HCT116 (cell line): ENCODE measurements around the gene COLEC11. TPM values are rescaled to one million over a fixed set of nuclear protein-coding genes. Genes with fewer than 3 reads are reported as not detected.

Source experiments
- ATAC-seq: fragments of 200-7000 bp; cut with Tn5 transposase; 2 replicates; pipeline ENCODE4 v1.9.1; 2020; ENCODE audit warnings: mild to moderate bottlenecking, moderate library complexity
- BruUV-seq: library from RNA; stranded (reverse); fragments of 400-500 nt; replicated peaks from 2 replicates; lab custom pipeline; 2021; lab: Mats Ljungman, UMichigan
- CTCF ChIA-PET: fragments of 300-600 bp; sonication (Branson Sonifier 250); formaldehyde crosslinking; loops from one replicate; lab custom pipeline; 2021; ENCODE audit warnings: antibody characterized with exemption; lab: Charles Lee
- POLR2A ChIA-PET: fragments of 300-600, 350-600 bp; sonication (Branson Sonifier 250); formaldehyde crosslinking; loops from one replicate; lab custom pipeline; 2021; ENCODE audit warnings: antibody characterized with exemption; lab: Charles Lee
- RAD21 ChIA-PET, 2 experiments: fragments of 300-600 bp; sonication (Branson Sonifier 250); formaldehyde crosslinking; loops; one replicate each; lab custom pipeline; 2023; ENCODE audit warnings: low total read pairs in 2 of 2; ENCODE audit not compliant: uncharacterized antibody in 2 of 2, unreplicated experiment in 2 of 2, low non-redundant PET in 1 of 2; lab: Charles Lee
- DNase-seq: peaks from one replicate; pipeline ENCODE4 v3.0.0-alpha.2; 2010; ENCODE audit warnings: low read depth, low spot score
- H2AFZ ChIP-seq: fragments of 200-600 bp; shearing (Covaris generic), sonication (generic); 2 replicates; pipeline ENCODE4 v1.6.1; 2017; ENCODE audit warnings: low read depth, mixed run types, mixed read lengths, antibody characterized with exemption, low read length; ENCODE audit not compliant: poor library complexity, severe bottlenecking
- H3K27ac ChIP-seq: 2 replicates; pipeline ENCODE4 v1.5.1; 2012; ENCODE audit warnings: low read depth, low read length
- H3K27me3 ChIP-seq: fragments of 200-600 bp; sonication (generic); 2 replicates; pipeline ENCODE4 v1.6.1; 2016; ENCODE audit warnings: mixed run types, low read length, mixed read lengths; ENCODE audit not compliant: insufficient read depth
- H3K36me3 ChIP-seq, 2 experiments: fragments of 200-500 bp in 1 of 2; fragments of 200-600 bp in 1 of 2; sonication (Bioruptor generic) in 1 of 2; sonication (generic) in 1 of 2; 2 replicates each; pipeline versions ENCODE4 v1.5.1 to v1.6.1; 2014 to 2016; ENCODE audit warnings: low read length in 2 of 2, inconsistent platforms in 1 of 2, mixed read lengths in 1 of 2, mixed run types in 1 of 2; ENCODE audit not compliant: insufficient read depth in 2 of 2, control insufficient read depth in 1 of 2
- H3K4me1 ChIP-seq, 2 experiments: fragments of 200-600 bp in 1 of 2; sonication (generic) in 1 of 2; 2 replicates each; pipeline versions ENCODE4 v1.5.1 to v1.6.1; 2012 to 2017; ENCODE audit warnings: low read length in 2 of 2, inconsistent platforms in 1 of 2, mild to moderate bottlenecking in 1 of 2, mixed read lengths in 1 of 2, mixed run types in 1 of 2, moderate library complexity in 1 of 2; ENCODE audit not compliant: insufficient read depth in 2 of 2, control insufficient read depth in 1 of 2
- H3K4me2 ChIP-seq: fragments of 200-600 bp; sonication (generic); 2 replicates; pipeline ENCODE4 v1.6.1; 2017; ENCODE audit warnings: mixed run types, low read length, mixed read lengths
- H3K4me3 ChIP-seq, 2 experiments: fragments of 200-600 bp in 1 of 2; sonication (generic) in 1 of 2; replicated peaks in 1 of 2; 2 replicates each; pipeline ENCODE4 v1.5.1; 2011 to 2016; ENCODE audit warnings: low read length in 2 of 2, control low read depth in 1 of 2, low read depth in 1 of 2, mild to moderate bottlenecking in 1 of 2, mixed read lengths in 1 of 2, mixed run types in 1 of 2
- H3K79me2 ChIP-seq: fragments of 200-600 bp; sonication (generic); 2 replicates; pipeline ENCODE4 v1.6.1; 2017; ENCODE audit warnings: mild to moderate bottlenecking, mixed run types, low read length, moderate library complexity, mixed read lengths; ENCODE audit not compliant: insufficient read depth
- H3K9ac ChIP-seq: fragments of 200-600 bp; sonication (generic); 2 replicates; pipeline ENCODE4 v1.6.1; 2016; ENCODE audit warnings: low read length, mixed read lengths
- H3K9me2 ChIP-seq: fragments of 200-600 bp; sonication (generic), shearing (Covaris generic); 2 replicates; pipeline ENCODE4 v1.6.1; 2017; ENCODE audit warnings: mixed run types, mild to moderate bottlenecking, moderate library complexity; ENCODE audit not compliant: insufficient read depth
- H3K9me3 ChIP-seq, 2 experiments: fragments of 200-500 bp in 1 of 2; fragments of 200-600 bp in 1 of 2; sonication (Bioruptor generic) in 1 of 2; sonication (generic) in 1 of 2; 2 replicates each; pipeline ENCODE4 v1.6.1; 2014 to 2017; ENCODE audit warnings: low read length in 2 of 2, mixed read lengths in 2 of 2, inconsistent platforms in 1 of 2, low read depth in 1 of 2, mild to moderate bottlenecking in 1 of 2, mixed run types in 1 of 2, moderate library complexity in 1 of 2; ENCODE audit not compliant: control insufficient read depth in 1 of 2, insufficient read depth in 1 of 2
- H4K20me1 ChIP-seq: fragments of 200-600 bp; sonication (generic), shearing (Covaris generic); 2 replicates; pipeline ENCODE4 v1.6.1; 2017; ENCODE audit warnings: mixed run types, mild to moderate bottlenecking, moderate library complexity; ENCODE audit not compliant: insufficient read depth
- CBX3 ChIP-seq: IDR thresholded peaks from 2 replicates; pipeline ENCODE4 v1.6.1; 2012; ENCODE audit warnings: low read depth
- CEBPB ChIP-seq: IDR thresholded peaks from 2 replicates; pipeline ENCODE4 v1.6.1; 2012; ENCODE audit warnings: low read depth
- EGR1 ChIP-seq: IDR thresholded peaks from 2 replicates; pipeline ENCODE4 v1.6.1; 2012; ENCODE audit warnings: low read depth
- ELF1 ChIP-seq: IDR thresholded peaks from 2 replicates; pipeline ENCODE4 v1.6.1; 2012; ENCODE audit warnings: low read depth, borderline replicate concordance
- EZH2 ChIP-seq: fragments of 200-600 bp; sonication (generic); IDR thresholded peaks from 2 replicates; pipeline ENCODE4 v1.6.1; 2017; ENCODE audit warnings: antibody characterized with exemption, mixed run types
- JUND ChIP-seq: IDR thresholded peaks from 2 replicates; pipeline ENCODE4 v1.6.1; 2012
- POLR2A ChIP-seq: IDR thresholded peaks from 2 replicates; pipeline ENCODE4 v1.7.0; 2011; ENCODE audit warnings: borderline replicate concordance; ENCODE audit not compliant: insufficient read depth, insufficient read length; ENCODE audit errors: extremely low read depth
- POLR2AphosphoS5 ChIP-seq: IDR thresholded peaks from 2 replicates; pipeline ENCODE4 v1.6.1; 2011; ENCODE audit warnings: mild to moderate bottlenecking, low read depth, low read length, moderate library complexity
- RAD21 ChIP-seq: IDR thresholded peaks from 2 replicates; pipeline ENCODE4 v1.6.1; 2012; ENCODE audit warnings: low read depth, mild to moderate bottlenecking
- SIN3A ChIP-seq: IDR thresholded peaks from 2 replicates; pipeline ENCODE4 v1.6.1; 2012; ENCODE audit warnings: low read depth
- SP1 ChIP-seq: IDR thresholded peaks from 2 replicates; pipeline ENCODE4 v1.6.1; 2012; ENCODE audit warnings: low read depth
- SRF ChIP-seq: IDR thresholded peaks from 2 replicates; pipeline ENCODE4 v1.6.1; 2012; ENCODE audit warnings: low read depth
- TCF7L2 ChIP-seq: IDR thresholded peaks from 2 replicates; pipeline ENCODE4 v1.7.0; 2011; ENCODE audit warnings: borderline replicate concordance, inconsistent platforms; ENCODE audit not compliant: insufficient read depth, insufficient read length; ENCODE audit errors: extremely low read depth
- YY1 ChIP-seq: IDR thresholded peaks from 2 replicates; pipeline ENCODE4 v1.6.1; 2011; ENCODE audit warnings: low read length, low read depth, moderate library complexity, mild to moderate bottlenecking; ENCODE audit not compliant: insufficient replicate concordance; ENCODE audit errors: extremely low read depth
- ZFX ChIP-seq: fragments of 450-650 bp; IDR thresholded peaks from 2 replicates; pipeline ENCODE4 v1.6.1; 2017
- ZNF274 ChIP-seq: fragments of 200-500 bp; sonication (Bioruptor generic); IDR thresholded peaks from 2 replicates; pipeline ENCODE4 v1.6.1; 2014; ENCODE audit warnings: mild to moderate bottlenecking, low read depth, low read length, inconsistent platforms
- intact Hi-C: fragments of 100-400 bp; cut with micrococcal nuclease; formaldehyde crosslinking; loops from 2 replicates; pipeline ENCODE4 v1.10.0; 2022
- total RNA-seq: library from RNA; stranded (reverse); gene quantifications from one replicate; pipeline ENCODE4 v1.2.1, GENCODE V29; 2021; ENCODE audit not compliant: unreplicated experiment
- TF ChIP-seq, protein P1 (sequence below): IDR thresholded peaks from 2 replicates; pipeline ENCODE4 v1.6.1; 2012
- TF ChIP-seq, protein P2 (sequence below): IDR thresholded peaks from 2 replicates; pipeline ENCODE4 v1.6.1; 2011; ENCODE audit warnings: mild to moderate bottlenecking, low read length, moderate library complexity; ENCODE audit not compliant: insufficient replicate concordance; ENCODE audit errors: extremely low read depth

The COLEC11 gene
- total RNA-seq, 1 experiment from 2014 or later: 0.15 TPM

- BruUV-seq: no TSS peak
- H3K79me2 ChIP-seq: no peaks in the 10 kb centered on the region
- H4K20me1 ChIP-seq: no peaks in the 10 kb centered on the region
- H3K4me1 ChIP-seq: no peaks in the 10 kb centered on the region
- H3K9me2 ChIP-seq: no peaks in the 10 kb centered on the region
- H3K4me3 ChIP-seq: no peak overlapping the region
- no peak for ATAC-seq
- TF ChIP-seq SP1 (no peak), CEBPB (no peak), TCF7L2 (no peak), EZH2 (no peak), SIN3A (no peak), POLR2AphosphoS5 (no peak), RAD21 (no peak), ZFX (no peak), SRF (no peak), ZNF274 (no peak), YY1 (no peak), EGR1 (no peak), JUND (no peak), CBX3 (no peak), ELF1 (no peak), POLR2A (no peak)
- TF ChIP-seq, protein P1, sequence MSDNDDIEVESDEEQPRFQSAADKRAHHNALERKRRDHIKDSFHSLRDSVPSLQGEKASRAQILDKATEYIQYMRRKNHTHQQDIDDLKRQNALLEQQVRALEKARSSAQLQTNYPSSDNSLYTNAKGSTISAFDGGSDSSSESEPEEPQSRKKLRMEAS: no peak
- TF ChIP-seq, protein P2, sequence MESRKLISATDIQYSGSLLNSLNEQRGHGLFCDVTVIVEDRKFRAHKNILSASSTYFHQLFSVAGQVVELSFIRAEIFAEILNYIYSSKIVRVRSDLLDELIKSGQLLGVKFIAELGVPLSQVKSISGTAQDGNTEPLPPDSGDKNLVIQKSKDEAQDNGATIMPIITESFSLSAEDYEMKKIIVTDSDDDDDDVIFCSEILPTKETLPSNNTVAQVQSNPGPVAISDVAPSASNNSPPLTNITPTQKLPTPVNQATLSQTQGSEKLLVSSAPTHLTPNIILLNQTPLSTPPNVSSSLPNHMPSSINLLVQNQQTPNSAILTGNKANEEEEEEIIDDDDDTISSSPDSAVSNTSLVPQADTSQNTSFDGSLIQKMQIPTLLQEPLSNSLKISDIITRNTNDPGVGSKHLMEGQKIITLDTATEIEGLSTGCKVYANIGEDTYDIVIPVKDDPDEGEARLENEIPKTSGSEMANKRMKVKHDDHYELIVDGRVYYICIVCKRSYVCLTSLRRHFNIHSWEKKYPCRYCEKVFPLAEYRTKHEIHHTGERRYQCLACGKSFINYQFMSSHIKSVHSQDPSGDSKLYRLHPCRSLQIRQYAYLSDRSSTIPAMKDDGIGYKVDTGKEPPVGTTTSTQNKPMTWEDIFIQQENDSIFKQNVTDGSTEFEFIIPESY: no peak
- TF ChIP-seq, all 23 proteins: peak for 0
- 0 out of 4 replicates have a peak, but pooled peaks cover 0 to 3% of the 10 kb centered on the region in 2 experiments for H3K9me3 ChIP-seq
- no peak overlapping the region for H2AFZ ChIP-seq
- no peak overlapping the region for H3K9ac ChIP-seq
- no peak for DNase-seq
- CTCF ChIA-PET: no interaction called here
- no peaks in the 10 kb centered on the region for H3K27me3 ChIP-seq
- RAD21 ChIA-PET: no interaction called here
- H3K4me2 ChIP-seq: no peak overlapping the region
- H3K36me3 ChIP-seq: no peaks in the 10 kb centered on the region
- H3K27ac ChIP-seq: no peak overlapping the region
- POLR2A ChIA-PET: no interaction called here
- intact Hi-C loops: no loop called here
These were observed 18.0 kb downstream of the COLEC11 start for GRCh38 chr2:3612639-3613523.
